Smooth muscle cell (in vitro differentiated cells): ENCODE measurements around the gene MINDY3. TPM values are rescaled to one million over a fixed set of nuclear protein-coding genes. Genes with fewer than 3 reads are reported as not detected.

Source experiments
- DNase-seq: peaks from one replicate; lab custom pipeline; 2025; ENCODE audit not compliant: unreplicated experiment; lab: John Stamatoyannopoulos, UW
- H2AFZ ChIP-seq: fragments of 200-600 bp; sonication (generic); 2 replicates; pipeline ENCODE4 v1.6.0; 2016; ENCODE audit warnings: antibody characterized with exemption, low read depth, mild to moderate bottlenecking
- H3F3A ChIP-seq: fragments of 200-600 bp; sonication (generic); 2 replicates; pipeline ENCODE4 v1.6.0; 2017; ENCODE audit warnings: antibody characterized with exemption, low read depth
- H3K27ac ChIP-seq: fragments of 200-600 bp; sonication (generic); 2 replicates; pipeline ENCODE4 v1.5.1; 2016; ENCODE audit warnings: low read depth, mild to moderate bottlenecking
- H3K27me3 ChIP-seq: fragments of 200-600 bp; sonication (generic); 2 replicates; pipeline ENCODE4 v1.6.1; 2016; ENCODE audit warnings: low read depth, mild to moderate bottlenecking
- H3K36me3 ChIP-seq: fragments of 200-600 bp; sonication (generic); 2 replicates; pipeline ENCODE4 v1.5.1; 2016; ENCODE audit warnings: low read depth
- H3K4me1 ChIP-seq: fragments of 200-600 bp; sonication (generic); 2 replicates; pipeline ENCODE4 v1.5.1; 2016; ENCODE audit warnings: low read depth
- H3K4me2 ChIP-seq: fragments of 200-600 bp; sonication (generic); 2 replicates; pipeline ENCODE4 v1.6.0; 2016; ENCODE audit warnings: mild to moderate bottlenecking
- H3K4me3 ChIP-seq: fragments of 200-600 bp; sonication (generic); 2 replicates; pipeline ENCODE4 v1.5.1; 2016; ENCODE audit warnings: mild to moderate bottlenecking
- H3K79me2 ChIP-seq: fragments of 200-600 bp; sonication (generic); 2 replicates; pipeline ENCODE4 v1.6.0; 2016; ENCODE audit warnings: low read depth, mild to moderate bottlenecking
- H3K9ac ChIP-seq: fragments of 200-600 bp; sonication (generic); 2 replicates; pipeline ENCODE4 v1.6.0; 2016; ENCODE audit warnings: low read depth
- H3K9me3 ChIP-seq: fragments of 200-600 bp; sonication (generic); replicated peaks from 2 replicates; pipeline ENCODE4 v1.5.1; 2016; ENCODE audit warnings: low read depth
- H4K20me1 ChIP-seq: fragments of 200-600 bp; sonication (generic); 2 replicates; pipeline ENCODE4 v1.6.0; 2016; ENCODE audit warnings: low read depth
- WGBS: methylation state at CpG from one replicate; pipeline ENCODE4 v1.1.7; 2016; ENCODE audit warnings: low lambda C conversion rate; 5-methylcytosine and 5-hydroxymethylcytosine counted together
- polyA plus RNA-seq: library from polyadenylated mRNA; unstranded; fragments of >200 nt; fragmentation: Nextera tagmentation; extraction: Ambion mirVana; gene quantifications from 2 replicates; pipeline ENCODE4 v1.2.1, GENCODE V29; 2016
- total RNA-seq: library from RNA; depleted of rRNA; stranded (reverse); fragments of >200 nt; gene quantifications from 2 replicates; pipeline ENCODE4 v1.2.3, GENCODE V29; 2014
- TF ChIP-seq, protein P1 (sequence below): fragments of 200-600 bp; sonication (generic); IDR thresholded peaks from 2 replicates; pipeline ENCODE4 v1.5.1; 2017; ENCODE audit warnings: borderline replicate concordance, mild to moderate bottlenecking, antibody characterized with exemption; ENCODE audit not compliant: insufficient read depth, poor library complexity, severe bottlenecking

The MINDY3 gene
- total and polyA plus RNA-seq, 2 experiments from 2014 or later = 16.9 to 32.2 TPM

- H3K9ac ChIP-seq = no peak overlapping the region
- TF ChIP-seq, protein P1, sequence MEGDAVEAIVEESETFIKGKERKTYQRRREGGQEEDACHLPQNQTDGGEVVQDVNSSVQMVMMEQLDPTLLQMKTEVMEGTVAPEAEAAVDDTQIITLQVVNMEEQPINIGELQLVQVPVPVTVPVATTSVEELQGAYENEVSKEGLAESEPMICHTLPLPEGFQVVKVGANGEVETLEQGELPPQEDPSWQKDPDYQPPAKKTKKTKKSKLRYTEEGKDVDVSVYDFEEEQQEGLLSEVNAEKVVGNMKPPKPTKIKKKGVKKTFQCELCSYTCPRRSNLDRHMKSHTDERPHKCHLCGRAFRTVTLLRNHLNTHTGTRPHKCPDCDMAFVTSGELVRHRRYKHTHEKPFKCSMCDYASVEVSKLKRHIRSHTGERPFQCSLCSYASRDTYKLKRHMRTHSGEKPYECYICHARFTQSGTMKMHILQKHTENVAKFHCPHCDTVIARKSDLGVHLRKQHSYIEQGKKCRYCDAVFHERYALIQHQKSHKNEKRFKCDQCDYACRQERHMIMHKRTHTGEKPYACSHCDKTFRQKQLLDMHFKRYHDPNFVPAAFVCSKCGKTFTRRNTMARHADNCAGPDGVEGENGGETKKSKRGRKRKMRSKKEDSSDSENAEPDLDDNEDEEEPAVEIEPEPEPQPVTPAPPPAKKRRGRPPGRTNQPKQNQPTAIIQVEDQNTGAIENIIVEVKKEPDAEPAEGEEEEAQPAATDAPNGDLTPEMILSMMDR = no peak
- H3K4me2 ChIP-seq = no peak overlapping the region
- no peaks in the 10 kb centered on the region for H4K20me1 ChIP-seq
- no peak for DNase-seq
- no peaks in the 10 kb centered on the region for H3F3A ChIP-seq
- no peak overlapping the region for H3K4me3 ChIP-seq
- no peaks in the 10 kb centered on the region for H3K4me1 ChIP-seq
- H3K27me3 ChIP-seq = peaks cover 4% of the 10 kb centered on the region
- H2AFZ ChIP-seq = no peak overlapping the region
- H3K27ac ChIP-seq = no peak overlapping the region
- no peaks in the 10 kb centered on the region for H3K9me3 ChIP-seq
- no peaks in the 10 kb centered on the region for H3K36me3 ChIP-seq
- H3K79me2 ChIP-seq = no peaks in the 10 kb centered on the region
Observed at GRCh38 chr10:15759265-15759664, 101.0 kb downstream of the MINDY3 start.

DNA sequence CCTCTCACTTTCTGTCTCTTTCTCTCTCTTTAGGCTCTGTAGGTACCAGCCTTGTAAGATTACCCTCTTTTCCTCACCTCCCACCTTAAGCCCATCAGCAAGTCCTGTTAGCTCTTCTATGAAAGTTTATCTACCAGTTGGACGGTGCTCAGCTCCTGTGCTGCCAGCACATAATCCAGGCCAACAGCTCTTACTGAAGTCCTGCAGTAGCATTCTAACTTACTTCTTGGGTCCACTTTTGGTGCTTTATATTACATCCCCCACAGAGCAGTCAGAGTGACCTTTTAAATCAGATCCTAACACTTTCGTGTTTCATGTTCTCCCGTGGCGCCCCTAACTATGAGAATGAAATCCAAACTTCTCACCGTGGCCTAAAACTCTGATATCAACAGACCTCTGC lies 101.7 kb downstream of the MINDY3 start:
- Histone ChIP-seq H3K36me3 (no peaks in the 10 kb centered on the region), H3K4me3 (no peak overlapping the region), H3K79me2 (no peaks in the 10 kb centered on the region), H2AFZ (no peak overlapping the region), H4K20me1 (no peaks in the 10 kb centered on the region), H3K9ac (no peak overlapping the region), H3K4me2 (no peak overlapping the region), H3K9me3 (no peaks in the 10 kb centered on the region), H3K27me3 (peaks cover 4% of the 10 kb centered on the region), H3K4me1 (no peaks in the 10 kb centered on the region), H3F3A (no peaks in the 10 kb centered on the region), H3K27ac (no peak overlapping the region)
- WGBS = 88% methylated on average over 5 of the region's 5 CpGs
- DNase-seq = no peak
- TF ChIP-seq, protein P1 = no peak

- H3K4me1 ChIP-seq = no peaks in the 10 kb centered on the region
- H4K20me1 ChIP-seq = no peaks in the 10 kb centered on the region
- H3K4me2 ChIP-seq = no peak overlapping the region
- no peaks in the 10 kb centered on the region for H3K36me3 ChIP-seq
- TF ChIP-seq, protein P1 = no peak
- no peak overlapping the region for H3K4me3 ChIP-seq
- H3K79me2 ChIP-seq = no peaks in the 10 kb centered on the region
- WGBS = 46% methylated on average over 2 of the region's 2 CpGs
- H3K9me3 ChIP-seq = no peaks in the 10 kb centered on the region
- H3K9ac ChIP-seq = no peak overlapping the region
- DNase-seq = no peak
- no peaks in the 10 kb centered on the region for H3F3A ChIP-seq
- H3K27me3 ChIP-seq = peaks cover 4% of the 10 kb centered on the region
- no peak overlapping the region for H2AFZ ChIP-seq
- no peak overlapping the region for H3K27ac ChIP-seq
Observed at GRCh38 chr10:15754937-15755336, 105.4 kb downstream of the MINDY3 start.

DNA sequence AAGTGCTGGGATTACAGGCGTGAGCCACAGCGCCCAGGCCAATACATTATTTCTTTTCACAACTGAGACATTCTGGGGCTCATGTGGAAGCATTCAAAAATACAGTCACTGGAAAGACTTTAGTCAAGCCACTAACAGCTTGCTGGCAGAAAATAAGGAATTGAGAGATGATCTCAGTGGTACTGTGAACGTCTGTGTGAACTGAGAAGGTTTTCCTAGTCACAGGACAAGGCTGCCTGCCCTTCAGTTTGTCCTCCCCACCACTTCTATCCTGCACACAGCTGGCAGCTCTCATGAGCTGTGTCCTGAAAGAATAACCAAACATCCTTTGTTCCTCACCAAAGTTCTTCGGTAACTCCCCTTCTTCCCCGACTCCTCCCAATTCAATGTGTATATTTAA lies 109.3 kb downstream of the MINDY3 start:
- TF ChIP-seq, protein P1 = no peak
- no peak for DNase-seq
- Histone ChIP-seq H3K27me3 (no peaks in the 10 kb centered on the region), H3K4me3 (no peak overlapping the region), H3K4me1 (no peaks in the 10 kb centered on the region), H2AFZ (no peak overlapping the region), H3K9ac (no peak overlapping the region), H3K36me3 (no peaks in the 10 kb centered on the region), H3K27ac (no peak overlapping the region), H3K4me2 (no peak overlapping the region), H4K20me1 (no peaks in the 10 kb centered on the region), H3F3A (no peaks in the 10 kb centered on the region), H3K9me3 (no peaks in the 10 kb centered on the region), H3K79me2 (no peaks in the 10 kb centered on the region)
- 89% methylated on average over 5 of the region's 5 CpGs for WGBS
